NCI-H2227 (cell line): ENCODE results near the gene SMPX.

Source experiments
- DNase-seq: peaks from one replicate; lab custom pipeline; 2025; ENCODE audit not compliant: unreplicated experiment; lab: John Stamatoyannopoulos, UW

The SMPX gene

GRCh38 chrX:21715825-21716224 lies 42.1 kb downstream of the SMPX start:
- no peak for DNase-seq

- DNase-seq = no peak
Measured at GRCh38 chrX:21715337-21715736, 42.6 kb downstream of the SMPX start.

- no peak for DNase-seq
Measured at GRCh38 chrX:21711848-21712197, 46.1 kb downstream of the SMPX start.

- no peak for DNase-seq
Measured at GRCh38 chrX:21711129-21711847, 46.6 kb downstream of the SMPX start.

GRCh38 chrX:21708116-21708515 lies 49.8 kb downstream of the SMPX start:
- no peak for DNase-seq

GRCh38 chrX:21705225-21705624 lies 52.7 kb downstream of the SMPX start:
- no peak for DNase-seq

- DNase-seq = peak; percentile 4
Measured at GRCh38 chrX:21702725-21703124, 55.2 kb downstream of the SMPX start.

- no peak for DNase-seq
Measured at GRCh38 chrX:21700967-21701366, 56.9 kb downstream of the SMPX start.

GRCh38 chrX:21700275-21700674 lies 57.6 kb downstream of the SMPX start:
- DNase-seq = no peak

- DNase-seq = no peak
Measured at GRCh38 chrX:21699136-21699535, 58.8 kb downstream of the SMPX start.

- no peak for DNase-seq
Measured at GRCh38 chrX:21698272-21698671, 59.6 kb downstream of the SMPX start.

GRCh38 chrX:21691512-21692018 lies 66.4 kb downstream of the SMPX start:
- DNase-seq = no peak

GRCh38 chrX:21683941-21684340 lies 74.0 kb downstream of the SMPX start:
- no peak for DNase-seq

- no peak for DNase-seq
Measured at GRCh38 chrX:21678048-21678612, 79.8 kb downstream of the SMPX start.

- DNase-seq = no peak
Measured at GRCh38 chrX:21675931-21676330, 82.0 kb downstream of the SMPX start.

GRCh38 chrX:21674430-21675186 lies 83.3 kb downstream of the SMPX start:
- DNase-seq = no peak

- DNase-seq = no peak
Measured at GRCh38 chrX:21666679-21667078, 91.2 kb downstream of the SMPX start.

GRCh38 chrX:21666252-21666651 lies 91.7 kb downstream of the SMPX start:
- no peak for DNase-seq

GRCh38 chrX:21662761-21663160 lies 95.2 kb downstream of the SMPX start:
- no peak for DNase-seq

- DNase-seq = no peak
Measured at GRCh38 chrX:21661316-21661715, 96.6 kb downstream of the SMPX start.

- DNase-seq = no peak
Measured at GRCh38 chrX:21660156-21660555, 97.8 kb downstream of the SMPX start.

- DNase-seq = no peak
Measured at GRCh38 chrX:21659320-21659719, 98.6 kb downstream of the SMPX start.
